ENCODE results near the gene CARD11. TPM values are rescaled to one million over a fixed set of nuclear protein-coding genes. Genes with fewer than 3 reads are reported as not detected.
A peak's percentile ranks its signal among the peaks of the same experiment; 100 is the strongest.

Gene CARD11
- total and polyA plus RNA-seq, 8 donors = 2.7 to 8.1 (median 3.9) TPM

DNA sequence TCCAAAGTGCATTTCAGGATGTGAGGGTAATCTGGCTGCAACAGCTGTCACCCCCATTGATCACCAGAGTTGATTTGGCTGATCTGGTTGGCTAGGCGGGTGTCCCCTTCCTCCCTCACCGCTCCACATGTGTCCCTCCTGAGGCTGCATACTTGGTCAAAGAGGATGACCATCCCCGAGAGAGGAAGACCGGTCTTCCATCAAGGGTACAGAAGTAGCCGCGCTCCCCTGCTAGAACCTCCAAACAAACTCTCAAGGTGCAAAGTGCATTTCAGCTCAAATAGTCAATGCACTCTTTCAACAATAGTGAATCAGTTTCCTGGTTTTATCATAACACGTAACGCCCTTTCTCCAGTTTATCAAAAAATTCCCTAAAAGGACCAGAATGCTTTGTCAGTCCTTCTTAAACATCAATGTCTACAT lies 44.6 kb downstream of the CARD11 start:
- no peaks in the 10 kb centered on the region for H3K27me3 ChIP-seq
- no peak for DNase-seq
- no peak overlapping the region for H3K27ac ChIP-seq
- H3K36me3 ChIP-seq = no peaks in the 10 kb centered on the region
- no peak for ATAC-seq
- no peaks in the 10 kb centered on the region for H3K4me1 ChIP-seq
- H3K9me3 ChIP-seq = peaks cover 0 to 12% of the 10 kb centered on the region in 2 donors
- TF ChIP-seq, protein P1, sequence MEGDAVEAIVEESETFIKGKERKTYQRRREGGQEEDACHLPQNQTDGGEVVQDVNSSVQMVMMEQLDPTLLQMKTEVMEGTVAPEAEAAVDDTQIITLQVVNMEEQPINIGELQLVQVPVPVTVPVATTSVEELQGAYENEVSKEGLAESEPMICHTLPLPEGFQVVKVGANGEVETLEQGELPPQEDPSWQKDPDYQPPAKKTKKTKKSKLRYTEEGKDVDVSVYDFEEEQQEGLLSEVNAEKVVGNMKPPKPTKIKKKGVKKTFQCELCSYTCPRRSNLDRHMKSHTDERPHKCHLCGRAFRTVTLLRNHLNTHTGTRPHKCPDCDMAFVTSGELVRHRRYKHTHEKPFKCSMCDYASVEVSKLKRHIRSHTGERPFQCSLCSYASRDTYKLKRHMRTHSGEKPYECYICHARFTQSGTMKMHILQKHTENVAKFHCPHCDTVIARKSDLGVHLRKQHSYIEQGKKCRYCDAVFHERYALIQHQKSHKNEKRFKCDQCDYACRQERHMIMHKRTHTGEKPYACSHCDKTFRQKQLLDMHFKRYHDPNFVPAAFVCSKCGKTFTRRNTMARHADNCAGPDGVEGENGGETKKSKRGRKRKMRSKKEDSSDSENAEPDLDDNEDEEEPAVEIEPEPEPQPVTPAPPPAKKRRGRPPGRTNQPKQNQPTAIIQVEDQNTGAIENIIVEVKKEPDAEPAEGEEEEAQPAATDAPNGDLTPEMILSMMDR (IDR thresholded peaks at IDR 0.05) = no peak
- intact Hi-C loops (cut with DNase I) = no loop called here
- H3K4me3 ChIP-seq = no peak overlapping the region

DNA sequence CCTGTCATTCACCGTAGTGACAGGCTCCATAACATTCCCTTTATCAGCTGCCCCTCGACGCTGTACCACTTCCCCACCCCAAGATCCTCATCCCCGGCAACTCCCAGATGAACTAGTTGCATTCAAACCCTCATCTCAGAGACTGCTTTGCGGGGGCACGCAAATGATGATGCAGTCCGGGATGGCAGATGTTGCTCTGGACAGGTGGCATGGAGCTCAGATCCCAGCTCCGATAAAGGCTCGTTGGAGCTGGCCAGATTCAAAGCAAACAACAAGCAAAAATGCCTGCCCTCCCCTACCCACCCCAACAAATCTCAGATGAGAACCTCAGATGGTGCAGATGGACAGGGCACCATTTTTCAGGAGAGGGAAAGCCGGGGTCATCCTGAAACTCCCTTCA lies 46.7 kb downstream of the CARD11 start:
- Histone ChIP-seq H3K4me3 (no peak overlapping the region), H3K27ac (no peak overlapping the region), H3K27me3 (no peaks in the 10 kb centered on the region), H3K9me3 (peaks cover 0 to 12% of the 10 kb centered on the region in 2 donors), H3K4me1 (no peaks in the 10 kb centered on the region), H3K36me3 (no peaks in the 10 kb centered on the region)
- TF ChIP-seq, protein P1 (IDR thresholded peaks at IDR 0.05) = no peak
- DNase-seq = no peak
- intact Hi-C loops (cut with DNase I) = no loop called here
- no peak for ATAC-seq

DNA sequence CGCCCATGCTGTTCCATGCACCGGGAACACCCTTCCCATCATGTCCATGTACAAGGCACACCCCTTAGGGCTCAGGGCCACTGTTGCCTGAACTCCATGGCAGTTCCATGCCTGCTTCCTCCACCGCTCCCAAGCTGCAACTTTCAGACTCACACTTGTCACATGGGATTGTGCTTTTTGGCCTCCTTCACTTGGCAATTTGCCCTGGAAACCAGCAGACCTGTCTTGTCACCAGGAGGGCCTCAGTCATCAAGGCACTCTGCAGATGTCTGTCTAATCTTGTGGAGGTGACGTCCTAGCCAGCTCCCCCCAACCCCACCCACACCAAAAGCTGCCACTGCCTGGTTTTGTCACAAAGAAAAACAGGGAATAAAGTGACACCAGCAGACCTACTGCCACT lies 47.5 kb downstream of the CARD11 start:
- intact Hi-C loops (cut with DNase I) = no loop called here
- Histone ChIP-seq H3K4me1 (no peaks in the 10 kb centered on the region), H3K36me3 (no peaks in the 10 kb centered on the region), H3K27me3 (no peaks in the 10 kb centered on the region), H3K4me3 (no peak overlapping the region), H3K9me3 (peaks cover 0 to 19% of the 10 kb centered on the region in 2 donors), H3K27ac (no peak overlapping the region)
- ATAC-seq (no peak), DNase-seq (peak in 1 of 4 donors; percentile 43)
- TF ChIP-seq, protein P1 (IDR thresholded peaks at IDR 0.05) = no peak

DNA sequence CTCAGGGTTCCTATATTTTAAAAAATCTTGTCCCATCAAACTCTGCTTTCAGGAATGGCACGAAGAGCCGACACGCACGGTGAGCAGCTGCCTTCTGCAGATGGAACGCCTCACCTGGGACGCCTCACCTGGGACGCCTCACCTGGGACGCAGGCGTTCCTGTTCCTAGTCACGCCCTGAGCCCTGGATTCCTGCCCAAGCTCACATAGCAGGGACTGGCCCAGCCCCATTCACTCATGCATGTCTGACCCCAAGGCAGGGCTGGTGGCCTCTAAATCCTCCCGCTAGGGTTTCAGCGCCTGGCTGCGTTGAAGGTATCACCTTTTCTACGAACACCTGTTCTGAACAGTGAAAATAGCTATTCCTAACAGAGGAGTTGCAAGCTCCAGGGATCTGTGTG lies 49.8 kb downstream of the CARD11 start:
- Histone ChIP-seq H3K4me1 (no peaks in the 10 kb centered on the region), H3K36me3 (no peaks in the 10 kb centered on the region), H3K9me3 (peaks cover 0 to 19% of the 10 kb centered on the region in 2 donors), H3K27ac (no peak overlapping the region), H3K27me3 (no peaks in the 10 kb centered on the region), H3K4me3 (no peak overlapping the region)
- DNase-seq (peak in 1 of 4 donors; percentile 34), ATAC-seq (no peak)
- intact Hi-C loops (cut with DNase I) = no loop called here
- TF ChIP-seq, protein P1 (IDR thresholded peaks at IDR 0.05) = no peak

DNA sequence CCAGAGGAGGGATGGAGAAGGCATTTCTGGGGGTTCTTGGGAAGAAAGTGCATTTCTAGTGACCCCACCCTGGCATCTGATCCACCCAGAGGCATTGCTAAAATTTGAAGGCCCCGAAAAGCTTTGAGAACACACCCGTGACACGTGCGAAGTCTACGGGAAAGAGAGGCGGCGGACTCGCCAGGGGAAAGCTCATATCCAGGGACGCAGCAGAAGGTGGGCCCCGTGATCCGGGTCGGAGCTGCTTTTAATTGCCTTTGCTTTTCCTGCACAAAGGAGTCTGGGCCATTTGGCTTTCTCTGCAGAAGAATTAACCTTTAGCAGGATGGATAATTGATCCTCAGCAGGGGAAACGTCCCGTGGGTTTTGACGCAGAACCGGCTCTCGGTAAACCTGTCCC lies 50.3 kb downstream of the CARD11 start:
- Histone ChIP-seq H3K4me3 (no peak overlapping the region), H3K36me3 (no peaks in the 10 kb centered on the region), H3K9me3 (peaks cover 0 to 19% of the 10 kb centered on the region in 2 donors), H3K4me1 (no peaks in the 10 kb centered on the region), H3K27me3 (no peaks in the 10 kb centered on the region), H3K27ac (no peak overlapping the region)
- no peak for ATAC-seq
- intact Hi-C loops (cut with DNase I) = no loop called here
- peak in 1 of 4 donors; percentile 24 for DNase-seq
- TF ChIP-seq, protein P1 (IDR thresholded peaks at IDR 0.05) = no peak

All from left lung (tissue), 10 donors.